Islet of Langerhans (tissue), 1 donor: Measurements from ENCODE around the gene GARNL3.
A peak's percentile ranks its signal among the peaks of the same experiment; 100 is the strongest.

Experiments
- FAIRE-seq: peaks from one replicate; lab custom pipeline; 2011; peaks lifted over from hg19 to GRCh38; lab: Jason Lieb, UNC

Gene GARNL3

DNA sequence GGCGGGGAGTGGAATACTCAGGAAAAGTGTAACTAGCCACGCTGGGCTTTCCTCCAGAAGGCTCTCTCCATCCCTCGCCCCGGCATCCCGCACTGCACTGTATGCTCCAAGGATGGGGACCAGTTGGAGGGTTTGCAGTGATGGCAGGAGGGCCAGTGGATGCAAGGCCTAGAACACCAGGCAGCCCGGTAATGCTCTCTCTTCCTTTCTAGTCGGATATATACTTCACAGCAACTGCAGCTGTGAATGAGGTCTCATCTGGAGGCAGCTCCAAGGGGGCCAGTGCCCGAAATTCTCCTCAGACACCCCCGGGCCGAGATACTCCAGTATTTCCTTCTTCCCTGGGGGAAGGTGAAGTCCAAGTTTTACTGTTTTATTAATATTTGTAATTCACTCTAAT is 122.4 kb downstream of the GARNL3 start:
- no peak for FAIRE-seq

DNA sequence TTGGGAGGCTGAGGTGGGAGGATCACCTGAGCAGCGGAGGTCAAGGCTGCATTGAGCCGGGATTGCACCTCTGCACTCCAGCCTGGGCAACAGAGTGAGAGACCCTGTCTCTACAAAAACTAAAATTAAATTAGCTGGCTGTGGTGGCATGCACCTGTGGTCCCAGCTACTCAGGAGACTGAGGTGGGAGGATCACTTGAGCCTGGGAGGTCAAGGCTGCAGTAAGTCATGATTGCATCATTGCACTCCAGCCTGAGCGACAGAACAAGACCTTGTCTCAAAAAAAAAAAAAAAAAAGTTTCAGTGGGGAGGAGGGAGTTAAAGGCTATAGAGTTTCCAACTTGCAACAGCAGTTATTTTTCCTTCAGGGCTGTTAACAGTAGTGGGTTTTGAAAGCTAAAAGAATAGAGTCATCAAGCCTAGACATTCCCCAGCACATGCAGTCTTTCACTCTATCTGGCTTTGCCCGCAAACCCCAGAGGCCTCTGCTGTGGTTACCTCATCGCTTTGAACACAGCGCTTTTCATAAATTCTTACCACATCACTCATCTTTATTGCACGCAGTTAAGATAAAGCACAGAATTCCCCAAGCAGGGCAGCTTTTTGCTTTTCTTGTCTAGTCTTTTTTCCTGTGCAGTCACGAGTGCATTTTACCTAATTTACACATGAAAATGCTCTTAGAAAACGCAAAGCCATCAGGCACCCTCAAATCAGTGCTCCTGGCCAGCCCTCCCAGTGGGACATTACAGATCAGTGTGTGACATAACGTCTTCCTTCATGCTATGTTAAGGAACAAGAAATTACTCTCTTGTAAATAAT is 123.7 kb downstream of the GARNL3 start:
- no peak for FAIRE-seq

DNA sequence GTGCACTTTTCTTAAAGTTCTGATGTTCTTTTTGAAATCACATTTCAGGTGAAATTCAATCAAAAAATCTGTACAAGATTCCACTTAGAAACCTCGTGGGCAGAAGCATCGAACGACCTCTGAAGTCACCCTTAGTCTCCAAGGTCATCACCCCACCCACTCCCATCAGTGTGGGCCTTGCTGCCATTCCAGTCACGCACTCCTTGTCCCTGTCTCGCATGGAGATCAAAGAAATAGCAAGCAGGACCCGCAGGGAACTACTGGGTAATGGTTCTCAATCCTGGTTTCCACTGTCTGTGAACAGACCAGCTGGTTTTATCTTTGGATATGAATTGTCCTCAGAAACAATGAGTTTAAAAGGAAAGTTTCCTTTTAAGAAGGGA is 124.3 kb downstream of the GARNL3 start:
- FAIRE-seq = no peak

DNA sequence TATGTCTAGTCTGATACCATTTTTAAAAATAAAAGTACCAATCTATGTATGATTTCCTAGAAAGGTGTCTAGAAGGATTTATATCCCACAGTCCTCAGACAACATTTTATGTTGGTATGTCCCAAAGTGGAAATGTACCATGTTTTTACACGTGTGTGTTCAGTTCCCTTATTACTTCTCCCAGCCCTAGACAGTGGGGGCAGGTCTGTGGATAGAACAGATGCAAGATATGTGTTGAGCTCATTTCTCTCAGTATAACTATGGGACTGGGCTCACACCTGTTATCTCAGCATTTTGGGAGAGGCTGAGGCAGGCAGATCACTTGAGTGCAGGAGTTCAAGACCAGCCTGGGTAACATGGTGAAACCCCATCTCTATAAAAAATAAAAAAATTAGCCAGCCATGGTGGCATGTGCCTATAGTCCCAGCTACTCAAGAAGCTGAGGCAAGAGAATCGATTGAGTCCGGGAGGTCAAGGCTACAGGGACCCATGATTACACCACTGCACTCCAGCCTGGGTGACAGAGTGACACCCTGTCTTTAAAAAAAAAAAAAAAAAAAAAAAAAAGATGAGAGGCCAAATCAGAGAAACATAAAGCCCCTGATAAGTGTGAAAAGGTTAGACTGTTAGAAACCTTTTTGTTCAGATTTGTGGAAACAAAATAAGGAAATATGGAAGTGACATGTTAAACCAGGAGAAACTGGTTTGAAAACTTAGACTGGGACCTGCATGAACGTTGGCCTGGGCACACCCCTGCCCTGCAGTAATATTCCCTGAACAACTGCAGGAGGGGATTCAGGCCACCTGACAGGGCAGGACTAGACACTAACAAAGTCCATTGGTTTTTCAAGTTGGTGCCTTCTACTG is 125.0 kb downstream of the GARNL3 start:
- FAIRE-seq = no peak

DNA sequence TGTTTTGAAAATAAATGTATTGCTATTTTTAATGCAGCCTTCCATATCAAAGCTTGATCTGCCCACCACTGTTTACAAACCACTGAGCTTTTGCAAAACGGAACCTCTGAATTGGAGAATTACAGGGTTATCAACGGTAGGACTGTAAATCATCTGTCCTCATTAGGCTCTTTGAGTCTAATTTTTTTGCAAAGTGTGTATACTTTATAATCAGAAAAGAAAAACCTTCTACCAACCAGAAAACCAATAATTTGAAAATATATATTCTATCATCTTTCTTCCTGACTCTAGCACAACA is 125.6 kb downstream of the GARNL3 start:
- no peak for FAIRE-seq

DNA sequence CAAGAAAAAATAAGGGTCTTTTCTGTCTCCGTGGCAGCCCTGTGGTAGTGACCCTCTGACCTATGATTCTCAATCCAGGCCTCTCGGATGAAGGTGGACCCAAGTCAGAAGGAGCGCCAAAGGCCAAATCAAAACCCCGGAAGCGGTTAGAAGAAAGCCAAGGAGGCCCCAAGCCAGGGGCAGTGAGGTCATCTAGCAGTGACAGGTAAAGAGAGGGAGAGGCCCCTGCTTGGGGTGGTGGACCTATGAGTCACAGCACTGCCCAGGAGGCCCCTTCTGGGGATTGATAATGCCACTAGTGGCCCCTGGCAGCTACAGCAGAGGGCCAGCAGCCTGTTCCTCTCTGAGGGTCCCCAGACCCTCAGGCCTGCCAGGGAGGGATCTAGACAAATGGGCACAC is 126.0 kb downstream of the GARNL3 start:
- no peak for FAIRE-seq

DNA sequence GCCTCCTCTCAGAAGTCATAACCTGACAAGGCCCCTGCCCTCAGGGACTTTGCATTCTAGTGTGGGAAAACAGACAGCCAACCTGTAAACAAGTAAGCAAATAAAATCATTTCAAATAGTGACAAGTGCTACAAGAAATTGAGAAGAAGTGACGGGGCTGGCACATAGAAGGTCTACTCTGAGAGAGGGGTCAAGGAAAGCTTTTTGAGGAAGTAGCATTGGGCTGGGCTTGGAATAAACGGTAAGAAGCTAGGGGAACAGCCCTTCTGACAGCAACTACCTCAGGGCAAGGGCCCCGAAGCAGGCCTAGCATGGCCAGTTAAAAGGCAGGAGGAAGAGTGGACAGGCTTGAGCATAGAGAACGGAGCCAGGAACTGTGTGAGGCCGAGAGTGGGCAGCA is 127.6 kb downstream of the GARNL3 start:
- no peak for FAIRE-seq

DNA sequence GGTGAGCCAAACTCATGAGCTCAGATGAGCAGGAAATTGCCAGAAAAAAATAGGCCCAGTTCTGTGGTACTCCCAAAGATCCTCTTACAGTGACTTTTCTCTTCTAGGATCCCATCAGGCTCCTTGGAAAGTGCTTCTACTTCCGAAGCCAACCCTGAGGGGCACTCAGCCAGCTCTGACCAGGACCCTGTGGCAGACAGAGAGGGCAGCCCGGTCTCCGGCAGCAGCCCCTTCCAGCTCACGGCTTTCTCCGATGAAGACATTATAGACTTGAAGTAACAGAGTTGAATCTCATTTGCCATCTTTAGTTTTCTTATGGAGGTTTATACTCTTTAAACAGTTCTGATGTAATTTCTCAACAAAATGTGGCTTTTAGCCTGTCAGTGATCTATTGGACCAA is 128.4 kb downstream of the GARNL3 start:
- no peak for FAIRE-seq

DNA sequence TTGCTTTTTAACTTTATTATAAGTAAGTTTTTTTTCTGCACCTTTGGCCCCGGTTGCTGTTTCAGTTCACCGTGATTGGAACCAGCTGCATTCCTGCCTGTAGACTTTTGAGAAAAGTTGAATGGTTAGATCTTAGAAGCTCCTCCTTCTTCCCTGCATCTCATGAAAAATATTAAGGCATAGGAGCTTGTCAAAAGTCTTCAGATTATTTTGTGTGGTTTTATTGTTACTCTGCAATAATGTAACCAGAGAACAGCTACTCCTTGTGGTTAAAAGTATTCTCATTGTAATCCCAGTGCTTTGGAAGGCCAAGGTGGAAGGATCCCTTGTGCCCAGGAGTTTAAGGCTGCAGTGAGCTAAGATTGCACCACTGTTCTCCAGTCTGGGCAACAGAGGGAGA is 129.1 kb downstream of the GARNL3 start:
- no peak for FAIRE-seq

DNA sequence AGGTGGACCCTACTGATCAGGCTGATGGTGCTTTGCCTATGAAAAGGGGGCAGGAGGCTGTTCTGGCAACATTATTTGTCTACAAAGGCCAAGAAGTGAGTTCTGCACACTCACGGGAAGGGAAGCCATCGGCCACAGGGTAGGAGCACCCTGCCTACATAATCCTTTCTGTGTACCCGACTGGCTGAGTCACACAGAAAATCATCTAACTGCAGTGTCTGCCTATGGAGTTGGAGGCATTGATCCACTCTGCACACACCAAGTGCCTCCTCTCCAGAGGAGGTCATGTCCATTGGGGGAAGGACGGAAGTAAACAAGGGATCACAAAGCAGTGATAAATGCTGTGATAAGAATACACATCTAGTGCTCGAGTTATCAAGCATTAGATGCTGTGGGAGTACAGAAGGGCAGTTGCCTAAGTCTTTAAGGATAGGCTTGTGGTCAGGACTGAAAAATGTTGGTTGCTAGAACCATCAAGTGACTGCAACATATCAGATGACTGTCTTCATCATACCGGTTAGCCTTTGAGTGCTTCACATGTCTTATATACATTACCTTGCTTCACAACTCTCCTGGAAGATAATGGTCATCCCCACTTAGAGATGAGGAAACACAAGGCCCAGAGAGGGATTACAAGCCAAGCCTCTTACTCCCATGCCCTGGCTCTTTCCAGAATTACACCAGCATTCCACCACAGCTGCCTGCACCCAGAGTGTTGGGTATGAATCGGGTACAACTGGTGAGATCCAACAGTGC is 131.1 kb downstream of the GARNL3 start:
- FAIRE-seq = no peak

DNA sequence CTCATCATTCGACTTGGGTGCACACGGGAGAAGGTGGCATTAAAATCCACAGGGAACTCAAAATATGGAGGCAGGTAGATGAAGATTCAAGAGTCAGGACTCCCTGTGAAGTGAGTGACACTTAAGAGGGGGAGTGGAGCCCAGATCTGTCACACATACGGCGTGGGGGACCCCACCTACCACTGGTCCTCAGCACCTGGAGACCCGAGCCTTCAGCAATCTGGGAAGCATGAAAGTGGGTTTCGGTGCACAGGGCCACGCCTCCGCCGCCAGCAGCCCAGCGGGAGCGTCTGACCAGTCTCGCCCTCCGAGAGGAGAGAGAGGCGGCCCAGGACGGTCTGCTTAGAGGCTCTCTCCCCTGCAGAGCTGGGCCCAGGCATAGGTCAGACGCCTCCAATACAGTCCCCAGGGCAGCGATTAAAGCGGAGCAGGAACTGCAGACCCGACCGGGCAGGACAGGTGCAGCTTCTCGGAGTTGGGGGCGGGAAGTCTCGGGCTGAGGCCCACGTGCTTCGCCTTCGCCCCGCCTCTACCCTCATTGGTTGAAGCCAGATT is 131.8 kb downstream of the GARNL3 start:
- FAIRE-seq = no peak

DNA sequence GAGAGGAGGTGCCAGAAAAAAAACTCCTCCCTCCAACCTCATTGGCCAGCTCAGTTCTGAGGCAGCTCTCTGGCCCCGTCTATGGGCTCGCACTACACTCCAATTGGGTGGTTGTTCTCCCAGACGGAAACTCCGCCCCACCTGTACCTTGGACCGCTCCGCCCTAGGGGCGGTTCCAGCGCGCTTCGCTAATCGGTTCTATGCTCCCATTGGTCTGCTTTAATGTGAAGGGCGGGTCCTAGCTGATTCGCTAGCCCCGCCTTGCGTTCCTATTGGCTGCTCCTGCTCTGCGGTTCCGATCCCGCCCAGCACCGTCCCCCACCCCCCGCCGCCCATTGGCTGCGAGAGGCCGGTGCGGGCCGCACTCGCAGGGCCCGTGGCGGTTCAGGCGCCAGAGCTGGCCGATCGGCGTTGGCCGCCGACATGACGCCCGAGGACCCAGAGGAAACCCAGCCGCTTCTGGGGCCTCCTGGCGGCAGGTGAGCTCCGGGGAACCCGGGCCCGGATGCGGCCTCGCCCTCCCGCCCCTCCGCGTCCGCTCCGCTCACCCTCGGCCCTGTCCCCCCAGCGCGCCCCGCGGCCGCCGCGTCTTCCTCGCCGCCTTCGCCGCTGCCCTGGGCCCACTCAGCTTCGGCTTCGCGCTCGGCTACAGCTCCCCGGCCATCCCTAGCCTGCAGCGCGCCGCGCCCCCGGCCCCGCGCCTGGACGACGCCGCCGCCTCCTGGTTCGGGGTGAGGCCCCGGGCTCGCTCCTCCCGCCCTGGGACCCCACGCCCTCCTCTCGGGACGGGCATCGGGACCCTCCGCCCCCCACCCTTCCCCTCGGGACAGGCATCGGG is 132.5 kb downstream of the GARNL3 start, which contains the start of gene SLC2A8:
SLC2A8 (plus strand) TSS at position 362 of the 838 bp plus-strand sequence; CDS start at position 424, 62 bp downstream.
- FAIRE-seq = peak; percentile 97

DNA sequence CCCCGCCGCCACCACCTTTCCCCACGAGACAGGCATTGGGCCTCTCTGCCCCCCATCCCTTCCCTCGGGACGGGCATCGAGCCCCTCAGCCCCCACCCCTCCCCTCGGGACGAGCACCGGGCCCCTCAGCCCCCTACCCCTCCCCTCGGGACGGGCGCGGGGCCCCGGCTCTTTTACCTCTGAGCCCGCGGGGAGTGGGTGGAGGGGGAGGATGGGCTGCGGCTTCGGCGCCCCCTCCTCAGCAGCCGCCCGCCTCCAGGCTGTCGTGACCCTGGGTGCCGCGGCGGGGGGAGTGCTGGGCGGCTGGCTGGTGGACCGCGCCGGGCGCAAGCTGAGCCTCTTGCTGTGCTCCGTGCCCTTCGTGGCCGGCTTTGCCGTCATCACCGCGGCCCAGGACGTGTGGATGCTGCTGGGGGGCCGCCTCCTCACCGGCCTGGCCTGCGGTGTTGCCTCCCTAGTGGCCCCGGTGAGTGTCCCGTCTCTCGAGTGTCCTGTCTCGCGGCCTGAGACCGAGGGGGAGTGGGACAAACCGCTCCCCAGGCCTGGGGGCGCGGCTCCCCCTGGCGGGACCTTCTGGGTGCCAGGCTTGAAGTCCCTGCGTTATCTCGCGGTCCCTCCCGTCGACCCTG is 133.2 kb downstream of the GARNL3 start:
- FAIRE-seq = no peak

DNA sequence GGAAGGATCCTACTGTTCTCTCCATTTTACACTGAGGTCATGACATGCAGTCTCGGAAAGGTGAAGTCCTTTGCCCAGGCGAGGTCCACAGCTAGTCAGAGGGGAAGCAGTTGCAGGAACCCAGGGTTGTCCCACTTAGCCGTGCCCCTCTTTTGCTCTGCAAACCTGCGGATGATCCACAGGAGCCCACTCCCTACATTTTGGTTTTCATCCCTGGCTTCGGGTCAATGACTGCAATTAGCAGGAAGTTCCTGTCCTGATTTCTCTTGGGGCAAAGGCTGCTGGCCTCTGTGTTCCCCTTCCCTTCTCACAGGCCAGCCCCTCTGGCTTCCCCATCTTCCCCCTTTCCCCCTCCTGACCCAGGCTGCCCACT is 133.7 kb downstream of the GARNL3 start:
- no peak for FAIRE-seq

DNA sequence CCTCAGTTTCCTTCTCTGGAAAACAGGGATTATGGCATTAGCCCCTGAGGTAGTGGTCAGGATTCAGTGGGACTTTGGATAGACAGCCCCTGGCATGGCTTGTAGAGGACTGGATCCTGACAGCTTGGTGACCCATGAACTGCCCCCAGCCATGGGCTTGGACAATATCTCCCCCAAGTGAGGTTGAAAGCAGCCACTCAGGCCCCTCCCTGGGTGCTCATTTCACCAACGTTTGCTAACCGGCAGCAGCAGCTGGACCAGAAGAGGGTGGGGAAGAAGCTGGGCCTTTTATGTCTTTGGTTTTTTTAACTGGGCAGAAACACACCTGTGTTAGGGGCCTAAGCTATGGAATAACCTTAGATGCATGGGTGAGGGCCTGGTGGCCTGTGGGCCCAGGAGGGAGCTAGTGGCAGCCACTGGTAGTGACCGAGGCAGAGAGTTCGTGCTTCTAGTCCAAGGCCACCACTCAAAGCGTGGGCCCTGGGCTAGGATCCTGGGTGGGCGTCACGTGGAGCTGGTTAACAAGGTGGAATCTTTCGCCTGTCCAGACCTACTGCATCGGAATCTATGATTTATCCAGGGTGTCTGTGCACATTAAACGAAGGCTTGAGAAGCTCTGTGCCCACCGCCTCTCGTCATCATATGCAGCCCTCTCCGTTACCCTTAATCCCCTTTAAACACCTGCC is 134.3 kb downstream of the GARNL3 start:
- no peak for FAIRE-seq

DNA sequence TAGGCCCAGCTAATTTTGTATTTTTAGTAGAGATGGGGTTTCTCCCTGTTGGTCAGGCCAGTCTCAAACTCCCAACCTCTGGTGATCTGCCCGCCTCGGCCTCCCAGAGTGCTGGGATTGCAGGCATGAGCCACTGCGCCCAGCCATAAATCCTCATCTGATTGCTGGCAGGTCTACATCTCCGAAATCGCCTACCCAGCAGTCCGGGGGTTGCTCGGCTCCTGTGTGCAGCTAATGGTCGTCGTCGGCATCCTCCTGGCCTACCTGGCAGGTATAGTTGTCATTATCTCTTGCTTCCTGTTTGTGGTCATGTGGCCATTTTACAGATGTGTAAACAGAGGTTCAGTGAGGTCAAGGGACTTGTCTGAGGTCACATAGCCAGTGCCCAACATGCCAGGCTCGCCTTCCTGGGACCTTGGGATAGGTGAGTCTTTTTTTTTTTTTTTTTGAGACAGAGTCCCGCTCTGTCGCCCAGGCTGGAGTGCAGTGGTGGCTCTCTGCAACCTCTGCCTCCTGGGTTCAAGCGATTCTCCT is 135.2 kb downstream of the GARNL3 start:
- FAIRE-seq = no peak

DNA sequence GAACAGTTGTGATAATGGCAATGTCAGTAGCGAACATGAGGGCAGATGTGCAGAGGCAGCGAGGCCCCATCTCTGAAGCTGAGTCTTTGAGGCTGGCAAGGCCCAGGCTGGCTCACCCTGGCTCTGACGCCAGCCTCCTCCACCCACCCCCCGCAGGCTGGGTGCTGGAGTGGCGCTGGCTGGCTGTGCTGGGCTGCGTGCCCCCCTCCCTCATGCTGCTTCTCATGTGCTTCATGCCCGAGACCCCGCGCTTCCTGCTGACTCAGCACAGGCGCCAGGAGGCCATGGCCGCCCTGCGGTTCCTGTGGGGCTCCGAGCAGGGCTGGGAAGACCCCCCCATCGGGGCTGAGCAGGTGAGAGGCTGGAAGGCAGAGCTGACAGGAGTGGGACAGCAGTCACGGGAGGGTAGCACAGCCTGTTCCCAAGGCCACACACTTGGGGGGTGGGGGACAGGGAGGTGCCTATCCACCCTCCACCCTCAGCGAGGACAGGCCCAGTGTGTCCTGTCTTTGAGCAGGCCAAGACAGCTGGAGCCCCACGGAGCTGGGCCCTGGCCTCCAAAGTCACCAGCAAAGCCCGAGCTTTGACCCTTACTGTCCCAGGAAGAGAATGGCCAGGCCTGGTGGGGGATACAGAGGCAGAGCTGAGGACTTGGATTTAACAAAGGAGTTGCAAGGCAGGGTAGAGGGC is 138.0 kb downstream of the GARNL3 start:
- FAIRE-seq = no peak

DNA sequence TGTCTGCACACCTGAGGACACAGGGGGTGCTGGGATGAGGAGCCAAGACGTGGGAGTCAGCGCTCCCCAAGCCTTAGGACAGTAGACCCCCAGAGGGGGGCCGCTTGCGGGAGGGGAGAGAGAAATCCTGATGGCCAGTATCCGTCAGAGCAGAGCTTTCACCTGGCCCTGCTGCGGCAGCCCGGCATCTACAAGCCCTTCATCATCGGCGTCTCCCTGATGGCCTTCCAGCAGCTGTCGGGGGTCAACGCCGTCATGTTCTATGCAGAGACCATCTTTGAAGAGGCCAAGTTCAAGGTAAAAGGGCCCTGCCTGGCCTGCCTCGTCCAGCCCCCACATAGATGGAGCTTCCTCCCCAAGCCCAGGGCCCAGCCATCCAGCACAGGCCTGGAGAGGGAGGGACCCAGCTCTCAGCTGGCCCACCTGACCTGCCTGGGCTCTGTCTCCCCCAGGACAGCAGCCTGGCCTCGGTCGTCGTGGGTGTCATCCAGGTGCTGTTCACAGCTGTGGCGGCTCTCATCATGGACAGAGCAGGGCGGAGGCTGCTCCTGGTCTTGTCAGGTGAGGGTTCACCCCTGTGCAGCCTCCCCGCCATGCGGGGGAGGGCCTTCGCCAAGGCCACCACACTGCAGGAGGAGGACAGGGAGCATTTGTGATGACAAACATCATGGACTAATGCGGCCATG is 139.1 kb downstream of the GARNL3 start:
- FAIRE-seq = no peak

DNA sequence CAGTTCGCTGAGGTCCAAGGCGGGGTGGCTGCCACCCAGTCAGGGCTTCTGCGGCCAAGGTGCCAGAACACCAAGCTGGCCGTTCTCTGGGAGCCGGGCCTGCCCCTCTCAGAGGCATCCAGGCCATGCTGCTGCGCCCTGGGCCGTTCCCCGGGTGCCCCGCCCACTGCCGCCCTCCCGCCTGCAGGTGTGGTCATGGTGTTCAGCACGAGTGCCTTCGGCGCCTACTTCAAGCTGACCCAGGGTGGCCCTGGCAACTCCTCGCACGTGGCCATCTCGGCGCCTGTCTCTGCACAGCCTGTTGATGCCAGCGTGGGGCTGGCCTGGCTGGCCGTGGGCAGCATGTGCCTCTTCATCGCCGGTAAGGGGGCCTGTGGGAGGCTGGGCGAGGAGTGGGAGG is 140.1 kb downstream of the GARNL3 start:
- no peak for FAIRE-seq
